ENCODE measurements around the gene GRM5.

- TF ChIP-seq CTCF (conservative IDR thresholded peaks at IDR 0.05; ENCODE audit: low read depth, low read length): no peak
- no peak for TF ChIP-seq EZH2phosphoT487 (IDR thresholded peaks at IDR 0.05; ENCODE audit: borderline replicate concordance, low read length)
- TF ChIP-seq EZH2 (IDR thresholded peaks at IDR 0.05; ENCODE audit: low read length, unreplicated experiment): no peak
Observed at GRCh38 chr11:88537613-88538012, 528.2 kb downstream of the GRM5 start.

Measured in PC-3 (cell line).